ENCODE results near the gene BID. TPM values are rescaled to one million over a fixed set of nuclear protein-coding genes. Genes with fewer than 3 reads are reported as not detected.

Gene BID
- total RNA-seq, 1 donor from 2014 or later = 33.6 TPM

DNA sequence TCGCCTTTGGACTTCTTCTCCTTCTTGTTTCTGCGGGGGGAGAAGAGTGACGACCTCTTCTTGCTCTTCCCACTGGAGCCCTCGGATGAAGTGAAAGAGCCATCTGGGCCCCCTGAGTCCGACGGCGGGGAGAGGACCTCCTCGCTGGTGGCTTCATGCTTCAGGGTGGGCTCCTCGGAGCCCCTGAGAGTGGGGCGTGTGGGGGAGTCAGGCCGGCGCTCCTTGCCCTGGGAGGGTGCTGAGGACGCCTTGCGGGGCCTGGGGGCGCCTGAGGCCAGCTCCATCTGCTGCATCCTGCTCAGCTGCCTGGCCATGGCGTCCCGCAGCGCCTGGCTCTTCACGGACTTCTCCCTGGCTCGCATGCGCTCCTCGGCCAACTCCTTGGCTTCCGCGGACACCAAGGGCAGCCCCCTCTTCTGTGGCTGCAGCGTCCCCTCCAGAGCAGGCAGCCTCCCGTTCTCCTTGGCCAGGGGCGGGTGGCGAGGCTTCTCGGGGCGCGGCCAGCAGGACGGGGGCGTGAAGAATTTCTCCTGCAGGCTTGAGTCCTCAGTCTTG lies 43.3 kb upstream of the BID start:
- TF ChIP-seq, protein P1, sequence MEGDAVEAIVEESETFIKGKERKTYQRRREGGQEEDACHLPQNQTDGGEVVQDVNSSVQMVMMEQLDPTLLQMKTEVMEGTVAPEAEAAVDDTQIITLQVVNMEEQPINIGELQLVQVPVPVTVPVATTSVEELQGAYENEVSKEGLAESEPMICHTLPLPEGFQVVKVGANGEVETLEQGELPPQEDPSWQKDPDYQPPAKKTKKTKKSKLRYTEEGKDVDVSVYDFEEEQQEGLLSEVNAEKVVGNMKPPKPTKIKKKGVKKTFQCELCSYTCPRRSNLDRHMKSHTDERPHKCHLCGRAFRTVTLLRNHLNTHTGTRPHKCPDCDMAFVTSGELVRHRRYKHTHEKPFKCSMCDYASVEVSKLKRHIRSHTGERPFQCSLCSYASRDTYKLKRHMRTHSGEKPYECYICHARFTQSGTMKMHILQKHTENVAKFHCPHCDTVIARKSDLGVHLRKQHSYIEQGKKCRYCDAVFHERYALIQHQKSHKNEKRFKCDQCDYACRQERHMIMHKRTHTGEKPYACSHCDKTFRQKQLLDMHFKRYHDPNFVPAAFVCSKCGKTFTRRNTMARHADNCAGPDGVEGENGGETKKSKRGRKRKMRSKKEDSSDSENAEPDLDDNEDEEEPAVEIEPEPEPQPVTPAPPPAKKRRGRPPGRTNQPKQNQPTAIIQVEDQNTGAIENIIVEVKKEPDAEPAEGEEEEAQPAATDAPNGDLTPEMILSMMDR (conservative IDR thresholded peaks at IDR 0.05; ENCODE audit: low read depth, low read length) = no peak
- no peak for DNase-seq (ENCODE audit: low read depth)

DNA sequence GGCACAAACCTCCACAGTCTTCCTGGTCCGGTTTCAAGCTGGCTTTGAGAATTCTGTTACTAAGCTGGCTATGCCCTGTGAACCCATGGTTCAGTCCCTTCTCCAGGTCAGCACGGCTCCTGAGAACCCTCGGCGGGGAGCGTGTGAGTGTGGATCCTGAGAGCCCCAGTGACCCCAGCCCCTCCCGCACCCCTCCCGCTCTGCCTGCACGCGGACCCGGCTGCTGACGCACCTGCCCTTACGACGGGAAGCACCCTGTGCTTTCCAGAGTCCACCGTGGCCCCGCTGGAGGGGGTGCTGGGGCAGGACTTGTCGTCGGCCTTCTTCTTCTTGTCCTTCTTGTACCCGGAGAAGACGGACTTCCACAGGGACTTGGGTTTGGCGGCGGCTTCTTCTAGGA lies 42.8 kb upstream of the BID start:
- TF ChIP-seq, protein P1 (conservative IDR thresholded peaks at IDR 0.05; ENCODE audit: low read depth, low read length) = no peak
- no peak for DNase-seq (ENCODE audit: low read depth)
- no peak overlapping the region for H3K4me3 ChIP-seq (ENCODE audit: low read depth, low read length)

More for the DNA sequence above, 43.3 kb upstream of the BID start:
- H3K4me3 ChIP-seq (ENCODE audit: low read depth, low read length) = no peak overlapping the region

DNA sequence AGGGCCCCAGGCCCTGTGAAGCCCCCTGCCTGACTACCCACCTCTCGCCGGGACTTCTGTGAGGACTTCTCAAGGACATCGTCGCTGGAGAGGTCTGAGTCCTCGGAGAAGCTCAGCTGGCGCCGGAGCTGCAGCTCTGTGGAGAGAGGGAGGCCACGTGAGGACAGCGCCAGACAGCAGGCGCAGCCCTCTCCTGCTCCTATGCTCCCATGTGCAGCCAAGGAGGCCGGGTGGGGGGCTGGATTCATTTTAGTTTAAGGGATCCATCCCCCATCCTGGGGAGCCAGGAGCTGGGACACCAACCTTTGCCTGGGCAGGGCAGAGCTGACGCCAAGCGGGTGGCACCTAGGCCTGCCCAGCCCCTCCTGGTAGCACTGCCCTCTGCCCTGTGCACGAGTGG lies 42.4 kb upstream of the BID start:
- TF ChIP-seq, protein P1 (conservative IDR thresholded peaks at IDR 0.05; ENCODE audit: low read depth, low read length) = no peak
- H3K4me3 ChIP-seq (ENCODE audit: low read depth, low read length) = no peak overlapping the region
- no peak for DNase-seq (ENCODE audit: low read depth)

DNA sequence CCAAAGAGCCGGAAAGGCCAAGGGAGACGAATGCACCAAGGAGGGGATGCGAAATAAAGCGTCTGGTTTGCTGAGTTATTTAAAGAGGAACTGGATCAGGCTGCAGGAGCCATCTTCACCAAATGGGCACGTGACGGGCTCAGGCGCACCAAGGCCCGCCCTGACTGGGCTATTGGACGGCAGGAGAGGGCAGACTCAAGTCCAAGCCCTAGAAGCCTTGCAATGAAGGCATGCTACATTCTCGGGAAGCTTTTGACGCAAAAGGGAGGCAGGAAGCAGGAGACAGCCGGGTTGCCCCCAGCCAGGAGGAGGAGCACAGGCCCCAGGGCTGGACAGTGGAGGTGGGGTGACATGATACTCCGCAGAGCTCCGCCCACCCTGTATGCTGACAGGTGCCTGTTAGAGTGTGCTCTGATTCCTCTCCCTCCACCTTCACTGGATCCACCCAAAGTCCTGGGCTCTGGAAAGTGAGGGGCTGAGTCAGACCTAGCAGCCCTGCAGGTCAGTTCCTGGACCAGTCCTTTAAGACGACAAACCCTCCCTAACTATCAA lies 41.5 kb upstream of the BID start:
- TF ChIP-seq, protein P1 (conservative IDR thresholded peaks at IDR 0.05; ENCODE audit: low read depth, low read length) = no peak
- DNase-seq (ENCODE audit: low read depth) = no peak
- no peak overlapping the region for H3K4me3 ChIP-seq (ENCODE audit: low read depth, low read length)

DNA sequence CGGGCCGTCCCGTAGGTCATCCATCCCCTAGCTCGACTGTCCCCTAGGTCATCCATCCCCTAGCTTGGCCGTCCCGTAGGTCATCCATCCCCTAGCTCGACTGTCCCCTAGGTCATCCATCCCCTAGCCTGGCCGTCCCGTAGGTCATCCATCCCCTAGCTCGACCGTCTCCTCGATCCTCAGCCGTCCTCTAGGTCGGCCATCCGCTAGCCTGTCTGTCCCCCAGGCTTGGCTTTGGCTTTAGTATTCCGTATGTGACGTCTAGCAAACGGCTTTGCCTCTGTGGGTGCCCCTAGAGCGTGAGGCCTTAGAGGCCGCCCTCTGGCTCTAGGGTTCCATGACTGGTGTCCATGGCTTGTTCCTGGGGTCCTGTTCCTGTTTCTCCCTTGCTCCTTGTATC lies 40.6 kb upstream of the BID start:
- no peak for DNase-seq (ENCODE audit: low read depth)
- TF ChIP-seq, protein P1 (conservative IDR thresholded peaks at IDR 0.05; ENCODE audit: low read depth, low read length) = no peak
- no peak overlapping the region for H3K4me3 ChIP-seq (ENCODE audit: low read depth, low read length)

DNA sequence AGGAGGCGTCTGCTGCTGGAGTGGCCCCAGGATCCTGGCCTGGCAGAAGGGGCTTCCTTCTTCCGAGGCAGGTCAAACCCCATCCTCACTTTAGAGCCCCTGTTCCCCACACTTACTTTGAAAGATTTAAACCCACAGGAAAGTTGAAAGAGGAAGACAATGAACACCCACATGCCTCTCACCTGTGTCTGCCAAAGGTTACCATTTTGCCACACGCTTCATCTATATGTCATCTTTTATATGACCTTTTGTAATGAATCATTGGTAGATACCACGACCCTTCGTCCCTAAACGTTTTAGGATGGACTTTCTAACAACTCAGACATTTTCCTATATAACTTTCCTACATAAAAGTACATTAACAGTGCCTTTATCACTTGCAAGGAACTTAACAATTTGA lies 39.8 kb upstream of the BID start:
- DNase-seq (ENCODE audit: low read depth) = no peak
- no peak overlapping the region for H3K4me3 ChIP-seq (ENCODE audit: low read depth, low read length)
- TF ChIP-seq, protein P1 (conservative IDR thresholded peaks at IDR 0.05; ENCODE audit: low read depth, low read length) = no peak

DNA sequence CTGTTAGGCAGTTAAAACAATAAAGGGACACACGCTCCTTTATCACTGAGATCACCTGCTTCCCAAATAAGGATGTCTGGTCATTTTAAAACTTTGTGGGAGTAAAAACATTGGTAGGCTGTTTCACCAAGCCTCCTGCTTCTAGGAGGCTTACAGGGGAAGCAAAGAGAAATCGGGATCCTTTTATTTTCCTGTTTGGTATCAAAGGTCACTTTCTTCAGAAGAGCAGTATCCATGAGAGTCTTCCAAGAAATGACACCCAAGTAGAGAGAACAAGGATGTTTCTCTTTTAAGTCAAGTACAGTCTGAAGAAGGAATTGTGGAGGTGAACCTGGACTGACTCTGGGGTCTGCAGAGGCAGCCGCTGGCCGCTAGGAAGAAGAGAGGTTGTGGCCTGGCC lies 36.9 kb upstream of the BID start:
- no peak for DNase-seq (ENCODE audit: low read depth)
- no peak overlapping the region for H3K4me3 ChIP-seq (ENCODE audit: low read depth, low read length)
- TF ChIP-seq, protein P1 (conservative IDR thresholded peaks at IDR 0.05; ENCODE audit: low read depth, low read length) = no peak
